Measurements from ENCODE around the gene TUBB2B.

The TUBB2B gene

DNA sequence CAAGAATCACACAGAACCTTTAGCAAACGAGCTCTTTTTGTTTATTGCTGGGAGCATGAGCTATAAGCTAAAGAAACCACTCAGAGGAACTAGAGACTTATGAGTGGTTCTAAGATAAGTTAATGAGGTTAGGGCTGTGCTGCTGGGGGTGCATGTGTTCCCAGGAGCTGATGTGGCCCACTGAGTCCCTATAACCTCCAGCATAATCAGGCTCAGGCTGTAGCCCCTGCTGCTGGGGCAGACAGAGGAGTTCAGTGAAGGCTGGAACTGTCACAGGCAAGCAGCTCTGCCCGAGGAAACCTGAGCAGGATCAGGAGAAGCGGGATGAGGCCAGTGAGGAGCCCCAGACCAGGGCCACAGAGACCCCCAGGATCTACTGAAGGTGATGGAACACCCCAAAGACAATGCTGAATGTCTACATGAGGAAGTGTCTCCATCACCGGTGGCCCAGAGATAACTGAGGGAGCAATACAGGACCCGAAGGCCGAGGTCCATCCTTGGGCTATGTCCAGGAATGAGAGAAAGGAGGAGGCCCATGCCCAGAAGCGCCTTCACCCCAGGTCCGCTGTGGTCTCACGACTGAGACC, 17.3 kb downstream of the TUBB2B start:
- TF ChIP-seq, protein P1, sequence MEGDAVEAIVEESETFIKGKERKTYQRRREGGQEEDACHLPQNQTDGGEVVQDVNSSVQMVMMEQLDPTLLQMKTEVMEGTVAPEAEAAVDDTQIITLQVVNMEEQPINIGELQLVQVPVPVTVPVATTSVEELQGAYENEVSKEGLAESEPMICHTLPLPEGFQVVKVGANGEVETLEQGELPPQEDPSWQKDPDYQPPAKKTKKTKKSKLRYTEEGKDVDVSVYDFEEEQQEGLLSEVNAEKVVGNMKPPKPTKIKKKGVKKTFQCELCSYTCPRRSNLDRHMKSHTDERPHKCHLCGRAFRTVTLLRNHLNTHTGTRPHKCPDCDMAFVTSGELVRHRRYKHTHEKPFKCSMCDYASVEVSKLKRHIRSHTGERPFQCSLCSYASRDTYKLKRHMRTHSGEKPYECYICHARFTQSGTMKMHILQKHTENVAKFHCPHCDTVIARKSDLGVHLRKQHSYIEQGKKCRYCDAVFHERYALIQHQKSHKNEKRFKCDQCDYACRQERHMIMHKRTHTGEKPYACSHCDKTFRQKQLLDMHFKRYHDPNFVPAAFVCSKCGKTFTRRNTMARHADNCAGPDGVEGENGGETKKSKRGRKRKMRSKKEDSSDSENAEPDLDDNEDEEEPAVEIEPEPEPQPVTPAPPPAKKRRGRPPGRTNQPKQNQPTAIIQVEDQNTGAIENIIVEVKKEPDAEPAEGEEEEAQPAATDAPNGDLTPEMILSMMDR (conservative IDR thresholded peaks at IDR 0.05; ENCODE audit: low read depth), result no peak
- ChIA-PET POLR2A (ENCODE audit: low non-redundant PET) (interaction anchor here (1.5 kb wide), 1 partner anchor 48 kb away, joined by 3 read pairs; no protein-coding TSS in a partner anchor), CTCF (interaction anchor here (0.6 to 1.5 kb wide), 2 partner anchors 32 to 48 kb away, joined by 6 to 7 read pairs; no protein-coding TSS in a partner anchor)
- H3K27ac ChIP-seq, result peak overlapping the region; percentile 86
- no peak for DNase-seq (ENCODE audit: low spot score)

DNA sequence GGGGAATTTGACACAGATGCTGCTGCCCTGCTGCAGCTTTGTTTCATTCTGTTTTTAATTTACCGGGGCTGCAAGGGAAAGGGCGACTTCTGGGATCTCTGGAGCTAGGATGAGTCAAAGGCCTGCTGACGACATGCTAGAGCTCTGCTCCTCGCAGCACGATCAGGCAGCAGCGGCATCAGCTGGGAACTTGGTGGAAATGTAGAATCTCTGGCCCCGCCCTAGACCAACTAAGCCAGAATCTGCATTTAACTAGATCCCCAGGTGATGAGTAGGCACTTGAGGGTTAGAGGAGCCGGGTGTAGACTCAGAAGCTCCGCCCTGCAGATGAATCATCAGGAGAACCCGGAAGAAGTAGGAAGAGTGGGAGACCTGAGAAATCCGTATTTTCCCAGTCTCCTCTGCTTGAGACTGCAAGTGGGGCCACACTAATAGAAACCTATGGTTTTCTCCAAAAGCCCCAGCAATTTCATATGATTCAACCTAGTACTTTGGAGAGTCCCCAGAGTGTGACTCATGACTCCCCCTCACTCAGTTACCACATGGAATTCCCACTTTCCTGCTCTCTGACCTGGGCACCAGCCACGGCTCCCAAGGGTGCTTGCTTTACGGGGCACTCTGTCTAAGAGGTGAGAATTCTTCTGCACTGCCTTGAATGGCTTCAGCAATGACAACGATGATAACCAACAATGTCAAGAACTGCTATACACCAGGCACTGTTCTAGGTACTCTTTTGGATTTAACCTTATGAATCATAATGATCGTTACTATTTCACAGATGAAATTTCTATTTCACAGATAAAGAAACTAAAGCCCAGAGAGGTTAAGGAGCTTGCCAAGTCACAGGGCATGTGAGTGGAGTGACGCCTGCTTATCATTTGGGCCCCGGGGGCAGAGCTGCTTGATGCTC, 18.1 kb downstream of the TUBB2B start:
- ChIA-PET CTCF (interaction anchor here (0.5 to 1.5 kb wide), 8 partner anchors 32 to 140 kb away, joined by 3 to 8 read pairs (median 4); partner anchors contain the start of gene TUBB2A), POLR2A (ENCODE audit: low non-redundant PET) (interaction anchor here (0.5 to 1.5 kb wide), 6 partner anchors 47 to 264 kb away, joined by 3 to 5 read pairs (median 4); partner anchors contain the start of genes BPHL and TUBB2A)
- TF ChIP-seq, protein P1 (conservative IDR thresholded peaks at IDR 0.05; ENCODE audit: low read depth), result peak; percentile 22; the same call in 1 of the 2 replicates
- peak overlapping the region; percentile 86 for H3K27ac ChIP-seq
- peak; percentile 95 for DNase-seq (ENCODE audit: low spot score)

DNA sequence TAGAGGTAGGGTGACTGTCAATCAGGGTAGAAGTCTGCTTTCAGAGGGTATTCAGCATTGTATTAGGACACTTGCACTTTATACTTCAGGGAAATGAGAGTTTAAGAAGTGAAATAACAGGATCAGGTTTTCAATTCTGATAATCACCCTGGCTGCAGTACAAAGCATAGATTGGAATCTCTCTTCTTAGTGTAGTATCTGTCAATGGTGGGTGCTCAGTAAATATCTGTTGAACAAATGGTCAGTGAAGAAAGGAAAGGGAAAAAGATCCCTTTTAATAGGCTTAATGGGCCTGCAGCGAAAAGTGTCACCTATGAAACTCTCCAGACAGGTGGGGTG, 18.7 kb downstream of the TUBB2B start:
- DNase-seq (ENCODE audit: low spot score), result no peak
- CTCF ChIA-PET, result interaction anchor here (1.1 to 1.5 kb wide), 5 partner anchors 43 to 83 kb away, joined by 3 to 8 read pairs (median 5); partner anchors contain the start of gene TUBB2A
- TF ChIP-seq, protein P1 (conservative IDR thresholded peaks at IDR 0.05; ENCODE audit: low read depth), result no peak

DNA sequence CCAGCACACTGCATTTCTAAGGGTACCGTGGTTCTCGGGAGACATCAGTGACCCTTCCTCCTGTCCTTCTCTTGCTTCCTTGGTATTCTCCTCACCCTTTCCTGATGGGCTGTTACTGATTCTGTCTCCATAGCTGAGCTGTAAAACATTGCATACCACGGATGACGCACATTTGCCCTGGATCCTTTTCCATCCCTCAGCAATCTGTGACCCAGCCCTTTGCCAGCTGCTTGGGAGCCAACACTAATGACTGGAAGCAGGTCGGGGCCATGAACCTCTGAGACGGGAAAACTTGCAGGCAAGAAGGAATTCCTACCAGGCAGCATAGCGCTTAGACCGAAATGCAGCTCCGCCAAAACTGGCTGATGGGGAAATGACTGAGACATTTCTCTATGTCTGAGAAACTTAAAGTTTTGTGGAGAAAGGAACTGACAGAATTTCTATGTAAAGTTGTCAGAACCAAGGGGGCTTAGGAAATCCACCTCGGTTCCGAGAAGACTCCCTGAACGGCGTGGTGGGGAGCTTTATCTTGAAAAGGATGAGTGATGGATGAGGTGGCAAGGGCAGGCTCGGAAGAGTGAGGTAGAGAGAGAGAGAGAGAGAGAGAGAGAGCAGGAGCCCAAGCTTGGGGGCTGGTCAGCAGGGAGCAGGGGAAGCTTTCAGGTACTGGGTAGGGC, 19.2 kb downstream of the TUBB2B start:
- DNase-seq (ENCODE audit: low spot score), result peak; percentile 50
- TF ChIP-seq, protein P1 (conservative IDR thresholded peaks at IDR 0.05; ENCODE audit: low read depth), result no peak
- CTCF ChIA-PET, result interaction anchor here (1.2 to 1.5 kb wide), 3 partner anchors 43 to 69 kb away, joined by 3 to 6 read pairs (median 5); no protein-coding TSS in a partner anchor
- POLR2A ChIA-PET (ENCODE audit: low non-redundant PET), result interaction anchor here (1.0 kb wide), 1 partner anchor 51 kb away, joined by 4 read pairs; the partner anchor contains the start of gene TUBB2A
- peak overlapping the region; percentile 86 for H3K27ac ChIP-seq

More for the DNA sequence above, 18.7 kb downstream of the TUBB2B start:
- H3K27ac ChIP-seq, result peak overlapping the region; percentile 86
- POLR2A ChIA-PET (ENCODE audit: low non-redundant PET), result interaction anchor here (0.5 to 1.5 kb wide), 4 partner anchors 47 to 264 kb away, joined by 3 to 5 read pairs (median 4); partner anchors contain the start of gene TUBB2A

DNA sequence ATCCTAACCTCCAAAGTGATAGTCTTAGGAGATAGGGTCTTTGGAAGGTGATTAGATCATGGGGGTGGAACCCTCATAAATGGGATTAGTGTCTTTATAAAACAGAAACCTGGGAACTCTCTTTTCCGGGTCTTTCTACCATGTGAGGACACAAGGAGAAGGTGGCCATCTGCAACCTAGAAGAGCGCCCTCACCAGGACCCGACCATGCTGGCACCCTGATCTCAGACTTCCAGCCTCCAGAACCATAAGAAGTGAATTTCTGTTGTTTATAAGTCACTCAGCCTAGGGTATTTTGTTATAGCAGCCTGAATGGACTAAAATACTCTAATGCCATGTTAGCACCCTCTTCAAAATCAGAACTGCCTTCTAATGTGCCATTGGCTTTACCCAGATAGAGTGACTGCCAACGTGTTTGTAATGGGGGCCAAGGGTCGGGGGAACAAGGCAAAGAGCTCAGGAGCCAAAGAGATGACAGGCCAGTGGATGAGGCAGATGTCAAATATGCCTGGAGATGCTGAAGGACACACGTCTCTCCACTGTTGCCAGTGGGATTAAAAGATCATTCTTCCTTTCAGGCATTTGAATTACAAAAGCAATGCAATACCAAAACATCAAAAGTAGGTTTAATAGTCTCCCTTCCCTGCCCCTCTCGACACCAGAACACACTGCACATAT, 21.0 kb downstream of the TUBB2B start:
- ChIA-PET CTCF (no interaction called here), POLR2A (ENCODE audit: low non-redundant PET) (no interaction called here)
- TF ChIP-seq, protein P1 (conservative IDR thresholded peaks at IDR 0.05; ENCODE audit: low read depth), result no peak
- DNase-seq (ENCODE audit: low spot score), result no peak
- no peak overlapping the region for H3K27ac ChIP-seq

Measured in RWPE1 (cell line).